HG03442 (cell line): ENCODE results near the gene GMNC.
A peak's percentile ranks its signal among the peaks of the same experiment; 100 is the strongest.

ENCODE experiments used
- ATAC-seq: cut with Tn5 transposase; IDR thresholded peaks from one replicate; pipeline ENCODE4 v1.9.1; 2021; ENCODE audit warnings: mild to moderate bottlenecking, moderate library complexity; ENCODE audit not compliant: unreplicated experiment

GMNC gene

GRCh38 chr3:190853464-190853863 lies 9.0 kb downstream of the GMNC start:
- ATAC-seq: no peak

- ATAC-seq: no peak
These were observed 12.9 kb downstream of the GMNC start for GRCh38 chr3:190849607-190850006.

- no peak for ATAC-seq
These were observed 13.6 kb downstream of the GMNC start for GRCh38 chr3:190848870-190849269.

DNA sequence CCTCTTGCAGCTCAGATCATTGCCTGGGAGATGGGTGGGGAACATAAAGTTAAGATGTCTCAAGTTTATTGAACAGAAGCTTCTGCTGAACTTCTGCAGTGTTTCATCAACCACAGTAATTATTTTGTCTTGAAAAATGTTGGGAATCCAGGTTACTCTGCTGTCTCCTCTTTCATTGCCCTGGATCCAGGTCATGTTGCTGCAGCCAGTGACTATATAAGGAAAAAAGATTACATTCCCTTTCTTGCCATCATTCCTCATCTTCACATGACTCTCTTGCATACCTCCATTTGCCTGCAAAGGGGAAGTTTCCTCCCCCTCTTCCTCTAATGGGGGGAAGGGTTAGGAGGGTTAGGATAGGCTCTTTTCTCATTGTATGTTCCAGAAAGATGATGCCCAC lies 15.1 kb downstream of the GMNC start:
- ATAC-seq: no peak

GRCh38 chr3:190840146-190840545 lies 22.3 kb downstream of the GMNC start:
- no peak for ATAC-seq

DNA sequence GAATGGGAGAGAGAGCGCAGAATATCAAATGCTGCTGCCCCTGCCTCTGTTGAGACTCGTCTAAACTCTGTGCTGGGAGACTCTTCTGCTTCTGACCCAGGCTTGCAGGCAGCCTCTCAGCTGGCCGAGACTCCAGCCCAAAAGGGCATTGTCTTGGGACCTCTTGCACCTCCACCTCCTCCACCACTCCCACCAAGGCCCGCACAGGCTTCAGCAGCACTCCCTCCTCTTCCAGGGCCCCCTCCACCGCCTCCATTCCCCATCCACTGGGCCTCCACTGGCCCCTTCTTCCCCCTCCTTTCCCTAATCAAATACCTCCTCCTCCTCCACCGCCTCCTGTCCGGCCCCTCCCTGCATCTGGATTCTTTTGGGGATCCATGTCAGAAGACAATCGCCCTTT lies 31.3 kb downstream of the GMNC start:
- ATAC-seq: no peak

- no peak for ATAC-seq
These were observed 32.5 kb downstream of the GMNC start for GRCh38 chr3:190830031-190830430.

- no peak for ATAC-seq
These were observed 36.5 kb downstream of the GMNC start for GRCh38 chr3:190826018-190826417.

- no peak for ATAC-seq
These were observed 37.0 kb downstream of the GMNC start for GRCh38 chr3:190825386-190826016.

GRCh38 chr3:190811775-190812480 lies 50.6 kb downstream of the GMNC start:
- peak; percentile 84 for ATAC-seq

- ATAC-seq: no peak
These were observed 51.5 kb downstream of the GMNC start for GRCh38 chr3:190810957-190811356.

GRCh38 chr3:190809351-190809750 lies 53.1 kb downstream of the GMNC start:
- no peak for ATAC-seq

- ATAC-seq: no peak
These were observed 54.6 kb downstream of the GMNC start for GRCh38 chr3:190807719-190808375.
